Activated B cell treated with CpG ODN at 0.5 μM for 24 hours (primary cell): Measurements from ENCODE around the gene XKR7. TPM values are rescaled to one million over a fixed set of nuclear protein-coding genes. Genes with fewer than 3 reads are reported as not detected.

ENCODE experiments used
- ATAC-seq: fragments of 200-7000 bp; cut with Tn5 transposase; one replicate; pipeline ENCODE4 v1.10.0; 2021; ENCODE audit warnings: low read depth, mild to moderate bottlenecking, moderate library complexity
- CTCF ChIA-PET: fragments of 350-600 bp; sonication (Branson Sonifier 250); formaldehyde crosslinking; loops from one replicate; lab custom pipeline; 2021; ENCODE audit warnings: antibody characterized with exemption; lab: Charles Lee
- POLR2A ChIA-PET: fragments of 350-600 bp; sonication (Branson Sonifier 250); formaldehyde crosslinking; loops from one replicate; lab custom pipeline; 2021; ENCODE audit warnings: antibody characterized with exemption; lab: Charles Lee
- DNase-seq: peaks from one replicate; pipeline ENCODE4 v3.0.0; 2022
- H3K27ac Mint-ChIP-seq: one replicate; pipeline ENCODE4 v1.8.0; 2020; ENCODE audit warnings: mixed read lengths
- H3K27me3 Mint-ChIP-seq: one replicate; pipeline ENCODE4 v1.8.0; 2021; ENCODE audit warnings: mixed read lengths
- H3K36me3 Mint-ChIP-seq: one replicate; pipeline ENCODE4 v1.8.0; 2021; ENCODE audit warnings: low read depth, mixed read lengths
- H3K4me1 Mint-ChIP-seq: one replicate; pipeline ENCODE4 v1.8.0; 2021; ENCODE audit warnings: mixed read lengths
- H3K4me3 Mint-ChIP-seq: one replicate; pipeline ENCODE4 v1.8.0; 2020; ENCODE audit warnings: mild to moderate bottlenecking, mixed read lengths
- H3K9me3 Mint-ChIP-seq: one replicate; pipeline ENCODE4 v1.8.0; 2020; ENCODE audit warnings: mixed read lengths
- intact Hi-C: fragments of 100-400 bp; cut with micrococcal nuclease; formaldehyde crosslinking; loops from one replicate; pipeline ENCODE4 v1.15.1; 2024
- total RNA-seq: library from RNA; stranded (reverse); gene quantifications from 2 replicates; pipeline ENCODE4 v1.2.3, GENCODE V29; 2022
- TF ChIP-seq, protein P1 (sequence below): fragments of 200-600 bp; IDR thresholded peaks from one replicate; pipeline ENCODE4 v1.8.0; 2022; ENCODE audit warnings: antibody characterized with exemption, mild to moderate bottlenecking

XKR7 gene
- total RNA-seq, 1 donor from 2014 or later, result 0.04 TPM

DNA sequence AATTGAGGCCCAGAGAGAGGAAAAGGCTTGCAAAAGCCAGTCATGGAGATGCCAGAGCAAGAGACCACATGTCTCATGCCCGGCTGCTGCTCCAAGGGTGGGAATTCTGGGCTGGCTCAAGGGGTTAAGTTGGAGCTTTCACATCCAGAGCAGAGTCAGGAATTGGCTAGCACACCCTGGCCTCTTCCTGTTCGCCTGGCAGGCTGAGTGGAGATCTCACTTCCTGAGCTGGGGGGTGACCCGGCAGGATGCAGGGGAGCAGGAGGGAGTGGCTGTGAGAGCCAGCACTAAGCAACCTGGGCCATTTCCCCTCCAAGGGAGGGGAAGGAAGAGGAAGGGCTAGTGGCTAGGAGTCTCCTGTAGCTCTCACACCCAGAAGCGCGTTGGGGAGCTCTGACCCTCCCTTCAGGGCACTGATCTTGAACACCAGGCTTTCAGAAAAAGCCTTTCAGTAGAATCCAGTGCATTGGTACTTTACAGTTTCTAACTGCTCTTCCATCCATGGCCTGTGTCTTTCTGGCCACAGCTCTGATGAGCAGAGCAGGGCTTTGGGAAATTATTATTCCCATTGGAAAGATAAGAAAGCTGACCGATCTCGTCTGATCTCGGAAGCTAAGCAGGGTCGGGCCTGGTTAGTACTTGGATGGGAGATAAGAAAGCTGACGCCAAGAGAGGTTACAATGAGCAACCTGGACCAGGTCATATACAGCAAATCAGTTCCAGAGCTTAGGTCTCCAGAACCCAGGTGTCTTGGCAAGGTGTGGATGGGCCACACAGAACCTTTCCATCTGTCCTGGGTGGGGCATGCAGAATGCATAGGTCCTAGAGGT lies 40.1 kb downstream of the XKR7 start:
- no peak overlapping the region for H3K4me3 Mint-ChIP-seq
- ChIA-PET CTCF (interaction anchor here (1.1 kb wide), 1 partner anchor 24 kb away, joined by 3 read pairs; no protein-coding TSS in a partner anchor), POLR2A (no interaction called here)
- intact Hi-C loops, result no loop called here
- H3K27ac Mint-ChIP-seq, result no peak overlapping the region
- no peaks in the 10 kb centered on the region for H3K36me3 Mint-ChIP-seq
- no peaks in the 10 kb centered on the region for H3K9me3 Mint-ChIP-seq
- TF ChIP-seq, protein P1, sequence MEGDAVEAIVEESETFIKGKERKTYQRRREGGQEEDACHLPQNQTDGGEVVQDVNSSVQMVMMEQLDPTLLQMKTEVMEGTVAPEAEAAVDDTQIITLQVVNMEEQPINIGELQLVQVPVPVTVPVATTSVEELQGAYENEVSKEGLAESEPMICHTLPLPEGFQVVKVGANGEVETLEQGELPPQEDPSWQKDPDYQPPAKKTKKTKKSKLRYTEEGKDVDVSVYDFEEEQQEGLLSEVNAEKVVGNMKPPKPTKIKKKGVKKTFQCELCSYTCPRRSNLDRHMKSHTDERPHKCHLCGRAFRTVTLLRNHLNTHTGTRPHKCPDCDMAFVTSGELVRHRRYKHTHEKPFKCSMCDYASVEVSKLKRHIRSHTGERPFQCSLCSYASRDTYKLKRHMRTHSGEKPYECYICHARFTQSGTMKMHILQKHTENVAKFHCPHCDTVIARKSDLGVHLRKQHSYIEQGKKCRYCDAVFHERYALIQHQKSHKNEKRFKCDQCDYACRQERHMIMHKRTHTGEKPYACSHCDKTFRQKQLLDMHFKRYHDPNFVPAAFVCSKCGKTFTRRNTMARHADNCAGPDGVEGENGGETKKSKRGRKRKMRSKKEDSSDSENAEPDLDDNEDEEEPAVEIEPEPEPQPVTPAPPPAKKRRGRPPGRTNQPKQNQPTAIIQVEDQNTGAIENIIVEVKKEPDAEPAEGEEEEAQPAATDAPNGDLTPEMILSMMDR, result no peak
- DNase-seq (no peak), ATAC-seq (no peak)
- H3K4me1 Mint-ChIP-seq, result no peaks in the 10 kb centered on the region
- peaks cover 26% of the 10 kb centered on the region for H3K27me3 Mint-ChIP-seq

DNA sequence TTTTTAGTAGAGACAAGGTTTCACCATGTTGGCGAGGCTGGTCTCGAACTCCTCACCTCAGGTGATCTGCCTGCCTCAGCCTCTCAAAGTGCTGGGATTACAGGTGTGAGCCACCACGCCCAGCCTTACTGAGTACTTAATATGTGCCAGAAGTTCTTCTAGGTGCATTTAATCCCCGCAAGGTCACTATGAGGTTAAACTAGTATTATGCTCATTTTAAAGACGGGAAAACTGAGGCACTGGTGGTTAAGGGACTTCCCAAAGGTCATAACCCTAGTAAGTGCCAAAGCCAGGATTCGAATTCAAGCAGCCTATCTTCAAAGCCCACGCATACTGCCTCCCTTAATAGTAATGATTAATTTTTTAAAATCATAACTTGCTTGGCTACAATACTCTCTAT lies 41.6 kb downstream of the XKR7 start:
- Mint-ChIP-seq H3K27me3 (peaks cover 26% of the 10 kb centered on the region), H3K9me3 (no peaks in the 10 kb centered on the region), H3K4me1 (no peaks in the 10 kb centered on the region), H3K4me3 (no peak overlapping the region), H3K36me3 (no peaks in the 10 kb centered on the region), H3K27ac (no peak overlapping the region)
- TF ChIP-seq, protein P1, result no peak
- DNase-seq, result no peak
- intact Hi-C loops, result no loop called here
- CTCF ChIA-PET, result no interaction called here
- ATAC-seq, result no peak
- POLR2A ChIA-PET, result no interaction called here

DNA sequence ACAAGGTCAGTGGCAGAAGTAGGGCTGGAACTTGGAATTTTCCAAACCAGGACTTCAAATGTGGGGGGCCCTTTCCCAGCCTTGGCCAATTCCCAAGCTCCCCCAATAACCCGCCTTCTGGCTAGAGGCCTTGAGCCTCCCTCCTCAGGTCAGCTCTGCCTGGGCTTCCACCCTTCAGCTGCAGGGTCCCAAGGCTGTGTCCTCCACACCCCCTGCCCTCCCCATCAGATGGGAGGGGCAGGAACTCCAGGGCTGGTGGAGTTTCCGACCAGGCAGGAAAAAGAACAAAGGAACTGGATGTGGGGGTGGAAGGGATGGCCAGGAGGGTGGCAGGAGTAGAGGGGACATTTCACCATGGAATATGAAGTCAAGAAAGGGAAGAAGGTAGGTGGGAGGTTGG lies 42.1 kb downstream of the XKR7 start, which contains the start of gene CCM2L:
CCM2L (plus strand) TSS at position 338 of the 400 bp plus-strand sequence; CDS start at position 355, 17 bp downstream.
- intact Hi-C loops, result no loop called here
- Mint-ChIP-seq H3K4me1 (no peaks in the 10 kb centered on the region), H3K27me3 (peaks cover 28% of the 10 kb centered on the region), H3K9me3 (no peaks in the 10 kb centered on the region), H3K36me3 (no peaks in the 10 kb centered on the region), H3K4me3 (no peak within 1 kb of the TSS), H3K27ac (no peak within 1 kb of the TSS)
- CTCF ChIA-PET, result no interaction called here
- no peak for DNase-seq
- POLR2A ChIA-PET, result no interaction called here
- ATAC-seq, result no peak
- TF ChIP-seq, protein P1, result no peak

DNA sequence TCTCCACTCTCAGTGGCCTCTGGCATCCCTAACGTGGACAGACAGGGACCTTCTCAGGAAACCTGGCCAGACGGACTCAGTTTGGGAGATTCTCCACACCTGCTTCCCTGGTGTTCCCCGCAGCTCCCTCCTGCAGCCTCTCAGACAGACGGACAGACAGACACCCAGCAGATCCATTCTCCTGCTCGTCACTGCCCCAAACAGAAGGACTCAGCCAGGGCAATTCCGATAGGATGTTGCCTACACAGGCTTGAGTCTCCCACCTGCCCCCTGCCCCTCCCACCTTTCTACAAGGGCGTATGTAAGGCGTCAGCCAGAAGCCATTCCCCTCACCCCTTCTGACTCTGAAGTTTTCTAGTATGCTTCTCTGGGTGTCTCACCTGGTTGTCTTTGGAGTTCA lies 42.7 kb downstream of the XKR7 start:
- TF ChIP-seq, protein P1, result no peak
- Mint-ChIP-seq H3K27me3 (peaks cover 34% of the 10 kb centered on the region), H3K4me1 (no peaks in the 10 kb centered on the region), H3K36me3 (no peaks in the 10 kb centered on the region), H3K4me3 (no peak overlapping the region), H3K27ac (no peak overlapping the region), H3K9me3 (no peaks in the 10 kb centered on the region)
- ATAC-seq (no peak), DNase-seq (no peak)
- CTCF ChIA-PET, result no interaction called here
- intact Hi-C loops, result no loop called here
- POLR2A ChIA-PET, result no interaction called here

DNA sequence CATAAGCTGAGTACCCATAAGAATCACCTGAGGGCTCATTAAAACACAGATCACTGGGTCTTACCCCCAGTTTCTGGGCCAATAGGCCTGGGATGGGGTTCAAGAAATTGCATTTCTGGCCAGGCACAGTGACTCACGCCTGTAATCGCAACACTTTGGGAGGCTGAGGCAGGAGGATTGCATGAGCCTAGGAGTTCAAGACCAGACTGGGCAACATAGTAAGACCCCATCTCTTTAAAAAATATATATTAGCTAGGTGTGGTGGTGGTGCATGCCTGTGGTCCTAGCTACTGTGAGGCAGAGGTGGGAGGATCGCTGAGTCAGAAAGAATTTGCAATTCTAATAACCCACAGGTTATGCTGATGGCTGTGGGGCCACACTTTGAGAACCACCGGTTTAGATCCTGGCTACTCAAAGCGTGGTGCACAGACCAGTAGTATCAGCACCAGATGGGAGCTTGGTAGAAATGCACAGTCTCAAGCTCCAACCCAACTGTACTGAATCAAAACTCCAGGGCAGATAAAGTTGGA lies 44.3 kb downstream of the XKR7 start:
- peaks cover 38% of the 10 kb centered on the region for H3K27me3 Mint-ChIP-seq
- TF ChIP-seq, protein P1, result no peak
- intact Hi-C loops, result no loop called here
- POLR2A ChIA-PET, result interaction anchor here (0.5 kb wide), 1 partner anchor 41 kb away, joined by 3 read pairs; no protein-coding TSS in a partner anchor
- H3K36me3 Mint-ChIP-seq, result no peaks in the 10 kb centered on the region
- ATAC-seq (no peak), DNase-seq (no peak)
- no peaks in the 10 kb centered on the region for H3K9me3 Mint-ChIP-seq
- no peak overlapping the region for H3K4me3 Mint-ChIP-seq
- CTCF ChIA-PET, result interaction anchor here (1.0 kb wide), 1 partner anchor 23 kb away, joined by 4 read pairs; no protein-coding TSS in a partner anchor
- no peak overlapping the region for H3K27ac Mint-ChIP-seq
- no peaks in the 10 kb centered on the region for H3K4me1 Mint-ChIP-seq
